Measurements from ENCODE around the gene ABCB8. TPM values are rescaled to one million over a fixed set of nuclear protein-coding genes. Genes with fewer than 3 reads are reported as not detected.

Gene ABCB8
- total and polyA plus RNA-seq, 9 of the 15 experiments (the other 6 are each of a cell fraction or from before 2014, with no cell fraction given): 7.6 to 106 (median 36.3) TPM

DNA sequence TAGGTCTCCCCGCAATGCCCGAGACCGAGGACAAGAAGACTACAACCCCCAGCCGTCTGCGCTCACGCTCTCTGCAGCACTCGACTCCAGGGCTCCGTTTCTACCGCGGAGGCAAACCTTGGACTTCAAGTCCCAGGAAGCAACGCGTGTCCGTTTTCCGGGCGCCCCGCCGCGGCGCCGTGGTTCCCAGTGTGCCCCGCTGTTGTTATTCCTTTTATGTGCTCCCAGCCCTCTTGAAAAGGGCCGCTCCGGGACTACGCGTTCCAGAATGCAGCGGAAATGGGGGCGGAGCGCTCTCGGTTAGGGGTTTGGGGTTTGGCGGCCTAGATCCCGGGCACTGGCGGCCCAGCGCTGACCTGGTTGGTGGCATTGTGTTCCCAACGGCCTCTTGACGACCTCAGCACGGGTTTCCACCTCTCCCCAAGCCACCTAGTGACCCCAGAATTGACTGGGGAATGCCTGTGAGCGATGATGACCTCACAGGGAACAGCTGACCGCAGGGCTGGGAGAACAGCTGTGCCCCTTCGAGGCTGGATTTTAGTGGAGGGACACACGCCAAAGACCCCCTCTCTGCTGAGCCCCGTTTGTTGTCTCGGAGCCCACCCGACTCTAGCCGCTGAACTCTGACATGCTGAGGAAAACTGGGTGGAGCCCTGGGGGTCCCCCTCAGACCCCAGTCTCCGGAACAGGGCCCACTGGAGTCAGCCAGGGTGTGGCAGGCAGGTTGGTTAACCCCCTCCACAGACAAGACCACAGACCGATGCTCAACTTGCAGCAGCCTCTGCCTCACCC is 29.9 kb downstream of the ABCB8 start (continued):
- TF ChIP-seq POLR2AphosphoS2 (IDR thresholded peaks at IDR 0.05; ENCODE audit: low read length) (no peak), MAFG (tag; conservative IDR thresholded peaks at IDR 0.05) (no peak), SMARCA4 (IDR thresholded peaks at IDR 0.05) (peak; percentile 62; the same call in 1 of the 2 replicates), ZNF282 (CRISPR knock-in tag; IDR thresholded peaks at IDR 0.05) (no peak), DDX20 (tag; IDR thresholded peaks at IDR 0.05; ENCODE audit: low read depth) (no peak), ETV1 (tag; conservative IDR thresholded peaks at IDR 0.05; ENCODE audit: low read depth) (peak; percentile 84), PTRF (tag; IDR thresholded peaks at IDR 0.05) (no peak), LCOR (CRISPR knock-in tag; IDR thresholded peaks at IDR 0.05) (peak; percentile 27; the same call in 1 of the 2 replicates), ZNF146 (CRISPR knock-in tag; IDR thresholded peaks at IDR 0.05; ENCODE audit: unreplicated experiment) (no peak), HDAC6 (IDR thresholded peaks at IDR 0.05; ENCODE audit: low read depth, low read length) (no peak), ZNF830 (CRISPR knock-in tag; IDR thresholded peaks at IDR 0.05) (peak; percentile 61; the same call in 1 of the 2 replicates), BHLHE40 (IDR thresholded peaks at IDR 0.05; ENCODE audit: low read length) (peak; percentile 67), FOXJ3 (CRISPR knock-in tag; IDR thresholded peaks at IDR 0.05) (no peak), TRIM28 (IDR thresholded peaks at IDR 0.05) (no peak), JUND (IDR thresholded peaks at IDR 0.05; ENCODE audit: borderline replicate concordance, low read depth, low read length) (peak; percentile 73), JUND (tag; IDR thresholded peaks at IDR 0.05; ENCODE audit: borderline replicate concordance, low read depth, low read length) (peak; percentile 87; the same call in 2 of the 3 replicates)
- TF ChIP-seq, protein P1, sequence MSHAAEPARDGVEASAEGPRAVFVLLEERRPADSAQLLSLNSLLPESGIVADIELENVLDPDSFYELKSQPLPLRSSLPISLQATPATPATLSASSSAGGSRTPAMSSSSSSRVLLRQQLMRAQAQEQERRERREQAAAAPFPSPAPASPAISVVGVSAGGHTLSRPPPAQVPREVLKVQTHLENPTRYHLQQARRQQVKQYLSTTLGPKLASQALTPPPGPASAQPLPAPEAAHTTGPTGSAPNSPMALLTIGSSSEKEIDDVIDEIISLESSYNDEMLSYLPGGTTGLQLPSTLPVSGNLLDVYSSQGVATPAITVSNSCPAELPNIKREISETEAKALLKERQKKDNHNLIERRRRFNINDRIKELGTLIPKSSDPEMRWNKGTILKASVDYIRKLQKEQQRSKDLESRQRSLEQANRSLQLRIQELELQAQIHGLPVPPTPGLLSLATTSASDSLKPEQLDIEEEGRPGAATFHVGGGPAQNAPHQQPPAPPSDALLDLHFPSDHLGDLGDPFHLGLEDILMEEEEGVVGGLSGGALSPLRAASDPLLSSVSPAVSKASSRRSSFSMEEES (CRISPR knock-in tag; IDR thresholded peaks at IDR 0.05): no peak
- TF ChIP-seq, protein P2, sequence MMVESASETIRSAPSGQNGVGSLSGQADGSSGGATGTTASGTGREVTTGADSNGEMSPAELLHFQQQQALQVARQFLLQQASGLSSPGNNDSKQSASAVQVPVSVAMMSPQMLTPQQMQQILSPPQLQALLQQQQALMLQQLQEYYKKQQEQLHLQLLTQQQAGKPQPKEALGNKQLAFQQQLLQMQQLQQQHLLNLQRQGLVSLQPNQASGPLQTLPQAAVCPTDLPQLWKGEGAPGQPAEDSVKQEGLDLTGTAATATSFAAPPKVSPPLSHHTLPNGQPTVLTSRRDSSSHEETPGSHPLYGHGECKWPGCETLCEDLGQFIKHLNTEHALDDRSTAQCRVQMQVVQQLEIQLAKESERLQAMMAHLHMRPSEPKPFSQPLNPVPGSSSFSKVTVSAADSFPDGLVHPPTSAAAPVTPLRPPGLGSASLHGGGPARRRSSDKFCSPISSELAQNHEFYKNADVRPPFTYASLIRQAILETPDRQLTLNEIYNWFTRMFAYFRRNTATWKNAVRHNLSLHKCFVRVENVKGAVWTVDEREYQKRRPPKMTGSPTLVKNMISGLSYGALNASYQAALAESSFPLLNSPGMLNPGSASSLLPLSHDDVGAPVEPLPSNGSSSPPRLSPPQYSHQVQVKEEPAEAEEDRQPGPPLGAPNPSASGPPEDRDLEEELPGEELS (CRISPR knock-in tag; IDR thresholded peaks at IDR 0.05; ENCODE audit: borderline replicate concordance): no peak
- TF ChIP-seq, protein P3, sequence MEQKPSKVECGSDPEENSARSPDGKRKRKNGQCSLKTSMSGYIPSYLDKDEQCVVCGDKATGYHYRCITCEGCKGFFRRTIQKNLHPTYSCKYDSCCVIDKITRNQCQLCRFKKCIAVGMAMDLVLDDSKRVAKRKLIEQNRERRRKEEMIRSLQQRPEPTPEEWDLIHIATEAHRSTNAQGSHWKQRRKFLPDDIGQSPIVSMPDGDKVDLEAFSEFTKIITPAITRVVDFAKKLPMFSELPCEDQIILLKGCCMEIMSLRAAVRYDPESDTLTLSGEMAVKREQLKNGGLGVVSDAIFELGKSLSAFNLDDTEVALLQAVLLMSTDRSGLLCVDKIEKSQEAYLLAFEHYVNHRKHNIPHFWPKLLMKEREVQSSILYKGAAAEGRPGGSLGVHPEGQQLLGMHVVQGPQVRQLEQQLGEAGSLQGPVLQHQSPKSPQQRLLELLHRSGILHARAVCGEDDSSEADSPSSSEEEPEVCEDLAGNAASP (IDR thresholded peaks at IDR 0.05): no peak
- TF ChIP-seq, protein P4, sequence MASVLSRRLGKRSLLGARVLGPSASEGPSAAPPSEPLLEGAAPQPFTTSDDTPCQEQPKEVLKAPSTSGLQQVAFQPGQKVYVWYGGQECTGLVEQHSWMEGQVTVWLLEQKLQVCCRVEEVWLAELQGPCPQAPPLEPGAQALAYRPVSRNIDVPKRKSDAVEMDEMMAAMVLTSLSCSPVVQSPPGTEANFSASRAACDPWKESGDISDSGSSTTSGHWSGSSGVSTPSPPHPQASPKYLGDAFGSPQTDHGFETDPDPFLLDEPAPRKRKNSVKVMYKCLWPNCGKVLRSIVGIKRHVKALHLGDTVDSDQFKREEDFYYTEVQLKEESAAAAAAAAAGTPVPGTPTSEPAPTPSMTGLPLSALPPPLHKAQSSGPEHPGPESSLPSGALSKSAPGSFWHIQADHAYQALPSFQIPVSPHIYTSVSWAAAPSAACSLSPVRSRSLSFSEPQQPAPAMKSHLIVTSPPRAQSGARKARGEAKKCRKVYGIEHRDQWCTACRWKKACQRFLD (CRISPR knock-in tag; IDR thresholded peaks at IDR 0.05): peak; percentile 72
- TF ChIP-seq, protein P5, sequence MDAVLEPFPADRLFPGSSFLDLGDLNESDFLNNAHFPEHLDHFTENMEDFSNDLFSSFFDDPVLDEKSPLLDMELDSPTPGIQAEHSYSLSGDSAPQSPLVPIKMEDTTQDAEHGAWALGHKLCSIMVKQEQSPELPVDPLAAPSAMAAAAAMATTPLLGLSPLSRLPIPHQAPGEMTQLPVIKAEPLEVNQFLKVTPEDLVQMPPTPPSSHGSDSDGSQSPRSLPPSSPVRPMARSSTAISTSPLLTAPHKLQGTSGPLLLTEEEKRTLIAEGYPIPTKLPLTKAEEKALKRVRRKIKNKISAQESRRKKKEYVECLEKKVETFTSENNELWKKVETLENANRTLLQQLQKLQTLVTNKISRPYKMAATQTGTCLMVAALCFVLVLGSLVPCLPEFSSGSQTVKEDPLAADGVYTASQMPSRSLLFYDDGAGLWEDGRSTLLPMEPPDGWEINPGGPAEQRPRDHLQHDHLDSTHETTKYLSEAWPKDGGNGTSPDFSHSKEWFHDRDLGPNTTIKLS (IDR thresholded peaks at IDR 0.05; ENCODE audit: borderline replicate concordance, low read depth): peak; percentile 99

All from K562 (cell line).